Fibroblast of the aortic adventitia (primary cell): ENCODE results near the gene GPRC5B. TPM values are rescaled to one million over a fixed set of nuclear protein-coding genes. Genes with fewer than 3 reads are reported as not detected.
A peak's percentile ranks its signal among the peaks of the same experiment; 100 is the strongest.

Experiments
- DNase-seq: peaks from one replicate; pipeline ENCODE4 v3.0.0-alpha.2; 2010; ENCODE audit warnings: low read depth
- H3K4me3 ChIP-seq: 2 replicates; pipeline ENCODE4 v1.5.1; 2011; ENCODE audit warnings: low read depth, mild to moderate bottlenecking, control low read depth, low read length, moderate library complexity
- total RNA-seq: library from RNA; depleted of rRNA; stranded (reverse); fragments of >200 nt; gene quantifications from 2 replicates; pipeline ENCODE4 v1.2.3, GENCODE V29; 2012; ENCODE audit warnings: low replicate concordance
- TF ChIP-seq, protein P1 (sequence below): IDR thresholded peaks from 2 replicates; pipeline ENCODE4 v1.5.1; 2011; ENCODE audit warnings: mild to moderate bottlenecking, low read length, control low read depth, inconsistent platforms; ENCODE audit not compliant: insufficient read depth

The GPRC5B gene, protein sequence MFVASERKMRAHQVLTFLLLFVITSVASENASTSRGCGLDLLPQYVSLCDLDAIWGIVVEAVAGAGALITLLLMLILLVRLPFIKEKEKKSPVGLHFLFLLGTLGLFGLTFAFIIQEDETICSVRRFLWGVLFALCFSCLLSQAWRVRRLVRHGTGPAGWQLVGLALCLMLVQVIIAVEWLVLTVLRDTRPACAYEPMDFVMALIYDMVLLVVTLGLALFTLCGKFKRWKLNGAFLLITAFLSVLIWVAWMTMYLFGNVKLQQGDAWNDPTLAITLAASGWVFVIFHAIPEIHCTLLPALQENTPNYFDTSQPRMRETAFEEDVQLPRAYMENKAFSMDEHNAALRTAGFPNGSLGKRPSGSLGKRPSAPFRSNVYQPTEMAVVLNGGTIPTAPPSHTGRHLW
- 20.2 and 47.4 TPM in 2 replicates for total RNA-seq

DNA sequence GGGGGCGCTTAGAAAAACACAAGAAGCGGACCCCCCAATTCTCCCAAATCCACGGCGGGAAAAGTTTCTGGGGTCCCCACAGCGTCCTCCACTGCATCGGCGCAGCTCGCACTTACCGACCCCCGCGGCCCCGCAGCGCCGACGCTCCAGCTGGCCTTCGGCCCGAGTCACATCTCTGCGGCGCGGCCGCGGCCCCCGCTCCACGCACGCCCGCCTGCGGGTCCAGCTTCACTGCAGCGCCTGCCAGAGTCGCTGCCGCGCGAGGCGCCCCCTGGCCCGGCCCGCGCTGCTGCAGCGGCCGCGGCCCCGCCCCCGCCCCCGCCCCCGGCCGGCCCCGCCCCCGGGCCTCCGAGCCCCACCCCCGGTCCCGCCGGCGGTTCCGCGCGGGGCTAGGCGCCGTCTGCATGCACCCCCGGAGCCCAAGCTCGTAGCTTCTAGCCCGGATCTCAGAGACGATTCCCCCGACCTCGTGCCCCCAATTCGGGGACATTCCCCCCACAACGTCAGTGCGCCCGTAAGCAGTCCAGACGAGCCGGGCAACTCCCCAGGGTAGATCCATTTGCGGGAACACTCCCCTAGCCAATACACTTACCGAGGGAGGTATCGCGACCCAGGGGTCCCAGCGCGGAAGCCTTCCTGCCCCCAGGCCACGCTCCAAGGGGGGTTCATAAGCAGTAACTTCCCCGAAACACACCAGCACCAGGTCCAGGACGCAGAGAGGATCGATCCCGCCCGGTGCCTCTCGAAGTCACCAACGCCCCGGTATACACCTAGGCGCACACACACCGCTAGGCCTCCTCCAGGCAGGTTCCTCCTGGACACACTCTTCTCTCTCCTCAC lies at the start of gene GPRC5B:
GPRC5B (minus strand) TSS at position 238 of the 840 bp plus-strand sequence. CDS start 12,003 bp downstream, outside the sequence.
- DNase-seq = peak; percentile 36
- TF ChIP-seq, protein P1, sequence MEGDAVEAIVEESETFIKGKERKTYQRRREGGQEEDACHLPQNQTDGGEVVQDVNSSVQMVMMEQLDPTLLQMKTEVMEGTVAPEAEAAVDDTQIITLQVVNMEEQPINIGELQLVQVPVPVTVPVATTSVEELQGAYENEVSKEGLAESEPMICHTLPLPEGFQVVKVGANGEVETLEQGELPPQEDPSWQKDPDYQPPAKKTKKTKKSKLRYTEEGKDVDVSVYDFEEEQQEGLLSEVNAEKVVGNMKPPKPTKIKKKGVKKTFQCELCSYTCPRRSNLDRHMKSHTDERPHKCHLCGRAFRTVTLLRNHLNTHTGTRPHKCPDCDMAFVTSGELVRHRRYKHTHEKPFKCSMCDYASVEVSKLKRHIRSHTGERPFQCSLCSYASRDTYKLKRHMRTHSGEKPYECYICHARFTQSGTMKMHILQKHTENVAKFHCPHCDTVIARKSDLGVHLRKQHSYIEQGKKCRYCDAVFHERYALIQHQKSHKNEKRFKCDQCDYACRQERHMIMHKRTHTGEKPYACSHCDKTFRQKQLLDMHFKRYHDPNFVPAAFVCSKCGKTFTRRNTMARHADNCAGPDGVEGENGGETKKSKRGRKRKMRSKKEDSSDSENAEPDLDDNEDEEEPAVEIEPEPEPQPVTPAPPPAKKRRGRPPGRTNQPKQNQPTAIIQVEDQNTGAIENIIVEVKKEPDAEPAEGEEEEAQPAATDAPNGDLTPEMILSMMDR = no peak

DNA sequence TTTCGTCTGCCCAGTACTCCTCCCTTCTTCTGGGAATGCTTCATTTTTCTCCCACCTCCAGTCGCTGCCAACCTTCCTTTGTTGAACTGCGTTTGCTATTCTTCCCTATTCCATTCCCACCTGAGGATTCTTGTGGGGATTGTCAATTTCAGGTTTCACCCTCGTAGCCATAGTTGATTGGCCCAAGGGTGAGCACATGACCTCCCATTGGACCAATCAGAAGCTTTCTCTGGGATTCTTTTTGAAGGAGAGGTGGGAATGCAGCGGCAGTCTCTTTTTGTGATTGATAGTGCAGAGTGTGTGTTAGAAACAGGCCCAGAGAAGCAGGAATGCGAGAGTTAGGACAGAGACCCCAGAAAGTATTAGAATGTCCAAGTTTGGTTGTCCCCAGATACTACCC lies 49.1 kb upstream of the GPRC5B start:
- DNase-seq = no peak
- H3K4me3 ChIP-seq = no peak overlapping the region
- TF ChIP-seq, protein P1 = no peak

More for the DNA sequence above, at the start of gene GPRC5B:
- peak within 1 kb of the TSS; percentile 85 for H3K4me3 ChIP-seq

DNA sequence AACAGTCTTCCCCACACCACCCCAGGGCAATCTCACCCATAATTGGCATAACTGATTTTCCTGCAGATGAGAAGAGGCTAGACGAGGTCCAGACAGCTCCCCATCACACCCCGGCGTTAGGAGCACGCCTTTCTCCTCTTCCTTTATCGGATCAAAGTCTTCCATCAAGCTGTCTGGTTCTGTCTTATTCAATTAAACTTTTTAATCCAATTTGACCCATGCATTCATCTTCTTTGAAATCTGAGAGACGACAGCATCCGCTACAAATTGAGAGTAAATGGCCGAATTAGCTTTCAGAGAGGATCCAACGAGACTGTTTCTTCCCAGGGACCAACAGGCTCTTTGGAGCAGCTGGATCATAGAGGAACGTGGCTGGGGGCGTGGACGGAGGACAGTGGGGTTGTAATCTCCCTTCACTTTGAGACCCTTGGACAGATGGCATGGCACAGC lies 44.4 kb upstream of the GPRC5B start:
- H3K4me3 ChIP-seq = no peak overlapping the region
- DNase-seq = no peak
- TF ChIP-seq, protein P1 = no peak

DNA sequence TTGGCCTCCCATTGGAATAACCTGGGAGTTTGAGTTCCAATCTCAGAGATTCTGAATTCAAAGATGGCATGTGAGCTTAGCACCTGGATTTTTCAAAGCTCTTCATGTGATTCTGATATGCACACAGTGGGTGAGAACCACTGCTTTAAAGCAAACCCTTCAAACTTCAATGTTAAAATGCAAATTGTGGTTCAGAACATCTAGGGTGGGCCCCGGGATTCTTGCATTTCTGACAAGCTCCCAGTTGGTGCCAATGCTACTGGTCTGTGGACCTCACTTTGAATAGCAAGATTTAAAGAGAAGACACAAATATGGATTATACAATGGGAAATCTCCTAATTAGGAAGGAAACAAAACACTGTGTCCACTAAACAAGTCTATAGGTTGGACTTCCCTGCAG lies 43.8 kb upstream of the GPRC5B start:
- H3K4me3 ChIP-seq = no peak overlapping the region
- TF ChIP-seq, protein P1 = no peak
- DNase-seq = no peak

DNA sequence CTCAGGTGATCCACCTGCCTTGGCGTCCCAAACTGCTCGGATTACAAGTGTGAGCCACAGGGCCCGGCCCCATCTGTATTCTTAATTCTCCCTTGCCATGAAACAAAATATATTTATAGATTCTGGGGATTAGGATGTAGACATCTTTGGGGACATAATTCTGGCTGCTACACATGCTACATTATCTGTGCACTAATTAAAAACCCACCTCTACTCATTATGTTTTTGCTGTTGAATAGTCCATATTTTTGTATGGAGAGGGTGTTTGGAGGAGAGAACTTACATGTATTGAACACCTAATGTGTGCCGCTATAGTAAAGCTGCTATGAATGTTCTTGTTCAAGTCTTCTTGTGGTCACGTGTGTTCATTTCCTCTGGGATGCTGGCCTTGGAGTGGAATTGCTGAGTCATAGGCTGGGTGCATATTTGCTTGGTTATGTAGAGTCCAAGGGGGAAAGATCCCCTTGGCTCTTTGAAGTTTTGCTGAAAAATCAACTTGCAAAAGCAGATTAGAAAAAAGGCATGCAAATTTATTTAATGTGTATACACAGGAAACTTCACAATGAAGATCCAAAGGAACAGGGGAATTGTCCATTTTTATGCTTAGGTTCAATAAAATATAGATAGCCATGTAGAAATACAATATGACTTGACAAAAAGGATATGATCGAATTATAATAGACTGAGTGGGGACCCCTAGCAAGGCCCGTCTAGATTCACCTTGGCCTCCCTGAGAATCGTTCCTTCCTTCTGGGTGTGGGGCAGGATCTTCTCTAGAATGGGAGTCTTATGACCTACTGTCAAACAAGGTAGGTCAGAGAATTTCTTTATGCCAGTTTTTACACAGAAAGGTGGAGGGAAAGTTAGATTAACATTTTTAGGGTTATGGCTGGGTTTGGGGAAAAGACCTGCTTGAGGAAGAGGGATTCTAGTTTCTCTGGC lies 42.1 kb upstream of the GPRC5B start:
- TF ChIP-seq, protein P1 = no peak
- DNase-seq = peak; percentile 77
- H3K4me3 ChIP-seq = no peak overlapping the region

DNA sequence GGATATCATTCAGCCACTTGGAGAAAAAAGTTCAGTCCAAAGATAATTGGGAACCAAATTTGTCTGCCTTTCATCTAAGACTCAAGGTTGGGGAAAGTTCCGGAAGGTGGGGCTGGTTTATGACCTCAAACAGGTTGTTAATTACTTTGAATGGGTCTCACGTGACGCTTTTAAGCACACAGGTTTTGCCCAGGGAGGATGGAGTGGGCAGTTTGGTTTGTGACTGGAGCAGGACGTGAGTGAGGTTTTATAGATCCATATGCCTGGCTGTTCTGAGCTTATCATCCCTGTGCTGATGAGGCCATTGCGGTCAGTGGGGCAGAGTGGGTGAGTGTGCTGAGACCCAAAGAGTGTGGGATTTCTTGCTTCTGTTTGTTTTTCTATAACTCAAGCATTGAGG lies 38.7 kb upstream of the GPRC5B start:
- TF ChIP-seq, protein P1 = no peak
- no peak for DNase-seq
- no peak overlapping the region for H3K4me3 ChIP-seq
